ENCODE data around the gene CDK11B.
"Not testable (repeated sequence)": the region's sequence is repeated elsewhere in the genome, so short reads cannot be mapped to it uniquely, and the experiment has no call there.

DNA sequence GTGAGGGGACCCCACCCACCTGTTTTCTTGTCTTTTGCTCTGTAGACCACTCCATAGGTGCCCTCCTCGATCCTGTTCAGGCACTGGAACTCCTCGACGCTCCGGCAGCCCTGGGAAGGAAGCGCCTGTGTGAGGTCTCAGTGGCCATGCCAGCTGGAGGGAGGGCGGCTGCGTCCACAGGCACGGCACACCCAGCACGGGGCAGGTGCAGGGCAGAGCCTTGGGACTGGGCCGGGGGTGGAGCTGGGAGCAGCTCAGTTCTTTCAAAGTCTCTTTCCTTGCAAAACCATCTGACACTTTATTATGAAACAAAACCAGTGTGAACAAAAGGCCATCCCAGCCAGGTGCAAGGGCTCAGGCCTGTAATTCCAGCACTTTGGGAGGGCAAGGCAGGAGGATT lies 46.8 kb upstream of the CDK11B start:
- TF ChIP-seq, protein P1, sequence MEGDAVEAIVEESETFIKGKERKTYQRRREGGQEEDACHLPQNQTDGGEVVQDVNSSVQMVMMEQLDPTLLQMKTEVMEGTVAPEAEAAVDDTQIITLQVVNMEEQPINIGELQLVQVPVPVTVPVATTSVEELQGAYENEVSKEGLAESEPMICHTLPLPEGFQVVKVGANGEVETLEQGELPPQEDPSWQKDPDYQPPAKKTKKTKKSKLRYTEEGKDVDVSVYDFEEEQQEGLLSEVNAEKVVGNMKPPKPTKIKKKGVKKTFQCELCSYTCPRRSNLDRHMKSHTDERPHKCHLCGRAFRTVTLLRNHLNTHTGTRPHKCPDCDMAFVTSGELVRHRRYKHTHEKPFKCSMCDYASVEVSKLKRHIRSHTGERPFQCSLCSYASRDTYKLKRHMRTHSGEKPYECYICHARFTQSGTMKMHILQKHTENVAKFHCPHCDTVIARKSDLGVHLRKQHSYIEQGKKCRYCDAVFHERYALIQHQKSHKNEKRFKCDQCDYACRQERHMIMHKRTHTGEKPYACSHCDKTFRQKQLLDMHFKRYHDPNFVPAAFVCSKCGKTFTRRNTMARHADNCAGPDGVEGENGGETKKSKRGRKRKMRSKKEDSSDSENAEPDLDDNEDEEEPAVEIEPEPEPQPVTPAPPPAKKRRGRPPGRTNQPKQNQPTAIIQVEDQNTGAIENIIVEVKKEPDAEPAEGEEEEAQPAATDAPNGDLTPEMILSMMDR (IDR thresholded peaks at IDR 0.05), result not testable (repeated sequence)
- not testable (repeated sequence) for TF ChIP-seq EZH2, EZH2phosphoT487 (IDR thresholded peaks at IDR 0.05)
